Parathyroid adenoma (tissue), 2 donors: ENCODE measurements around the gene METAP1.

Source experiments
- H2AFZ ChIP-seq: fragments of 300-600 bp; sonication (generic); one replicate; pipeline ENCODE4 v1.7.0; 2017; ENCODE audit warnings: antibody characterized with exemption, mild to moderate bottlenecking
- H3K27ac ChIP-seq: fragments of 300-600 bp; sonication (generic); one replicate; pipeline ENCODE4 v1.7.0; 2017
- H3K27me3 ChIP-seq: fragments of 300-600 bp; sonication (generic); one replicate; pipeline ENCODE4 v1.7.0; 2017; ENCODE audit warnings: low read length; ENCODE audit not compliant: control insufficient read depth, insufficient read depth
- H3K36me3 ChIP-seq: fragments of 300-600 bp; sonication (generic); one replicate; pipeline ENCODE4 v1.7.0; 2017; ENCODE audit warnings: low read length; ENCODE audit not compliant: control insufficient read depth, insufficient read depth
- H3K4me1 ChIP-seq: fragments of 300-600 bp; sonication (generic); one replicate; pipeline ENCODE4 v1.7.0; 2017; ENCODE audit warnings: control low read depth
- H3K4me2 ChIP-seq: fragments of 300-600 bp; sonication (generic); one replicate; pipeline ENCODE4 v1.7.0; 2017; ENCODE audit warnings: low read length
- H3K4me3 ChIP-seq: fragments of 300-600 bp; sonication (generic); one replicate; pipeline ENCODE4 v1.7.0; 2017; ENCODE audit warnings: low read depth, low read length
- H3K79me2 ChIP-seq: fragments of 300-600 bp; sonication (generic); one replicate; pipeline ENCODE4 v1.7.0; 2017; ENCODE audit warnings: control low read depth
- H3K9ac ChIP-seq: fragments of 300-600 bp; sonication (generic); one replicate; pipeline ENCODE4 v1.7.0; 2017; ENCODE audit warnings: mild to moderate bottlenecking
- H3K9me3 ChIP-seq: fragments of 300-600 bp; sonication (generic); one replicate; pipeline ENCODE4 v1.7.0; 2017; ENCODE audit warnings: low read length; ENCODE audit not compliant: control insufficient read depth
- TF ChIP-seq, protein P1 (sequence below): fragments of 300-600 bp; sonication (generic); IDR thresholded peaks from one replicate; pipeline ENCODE4 v1.7.0; 2017; ENCODE audit warnings: antibody characterized with exemption, mild to moderate bottlenecking
- donor health status: primary hyperparathyroidism.

Gene METAP1

DNA sequence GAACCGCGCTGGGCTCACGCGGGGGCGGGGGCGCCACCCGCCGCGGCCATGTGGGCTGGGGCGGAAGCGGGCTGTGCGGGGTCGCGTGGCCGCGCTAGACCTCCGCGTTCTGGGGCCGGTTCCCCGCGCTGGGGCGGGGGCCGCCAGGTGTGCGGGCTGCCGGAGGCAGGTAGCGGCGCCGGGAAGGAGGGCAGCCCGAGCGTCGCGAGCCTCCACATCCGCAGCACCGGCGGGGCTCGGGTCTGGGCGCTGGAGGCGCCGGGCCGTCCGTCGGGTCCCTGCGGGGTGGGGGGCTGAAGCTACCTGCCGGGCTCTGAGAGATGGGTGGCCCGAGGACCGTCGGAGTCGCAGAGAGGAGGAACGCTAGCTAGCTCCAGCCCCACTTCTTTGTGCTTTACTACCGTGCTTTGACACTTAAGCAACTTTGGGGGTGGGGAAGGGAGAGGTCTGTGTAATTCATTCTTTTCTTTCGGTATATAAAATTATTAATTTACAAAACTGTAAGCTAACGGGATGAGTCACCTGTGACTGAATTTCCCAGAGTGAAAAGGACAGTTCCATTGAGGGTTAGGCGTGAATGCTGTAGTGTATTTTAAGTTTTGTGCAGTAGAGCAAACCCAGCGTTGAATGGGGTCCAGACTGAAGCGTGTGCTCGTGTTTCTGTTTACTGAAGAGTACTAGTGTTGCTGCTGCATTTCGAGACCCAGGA is 689 bp downstream of the METAP1 start:
- Histone ChIP-seq H3K9ac (no peak overlapping the region), H3K27ac (no peak overlapping the region)

DNA sequence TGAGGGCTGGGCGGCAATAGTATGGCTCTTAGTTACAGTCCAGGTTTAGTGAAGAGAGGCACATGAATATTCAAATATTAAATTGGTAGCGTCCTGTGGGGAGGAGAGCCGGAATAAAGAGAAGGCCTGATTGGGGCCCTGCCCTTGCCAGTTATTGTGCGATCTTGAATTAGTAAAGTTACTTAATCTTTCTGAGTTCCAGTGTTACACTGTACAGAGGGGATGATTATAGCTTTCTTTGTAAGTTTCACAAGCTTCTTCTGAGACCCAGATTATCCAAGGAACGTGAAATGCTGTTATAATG is 1.2 kb downstream of the METAP1 start:
- no peaks in the 10 kb centered on the region for H3K79me2 ChIP-seq
- no peaks in the 10 kb centered on the region for H3K36me3 ChIP-seq
- H3K27me3 ChIP-seq: no peaks in the 10 kb centered on the region
- TF ChIP-seq, protein P1, sequence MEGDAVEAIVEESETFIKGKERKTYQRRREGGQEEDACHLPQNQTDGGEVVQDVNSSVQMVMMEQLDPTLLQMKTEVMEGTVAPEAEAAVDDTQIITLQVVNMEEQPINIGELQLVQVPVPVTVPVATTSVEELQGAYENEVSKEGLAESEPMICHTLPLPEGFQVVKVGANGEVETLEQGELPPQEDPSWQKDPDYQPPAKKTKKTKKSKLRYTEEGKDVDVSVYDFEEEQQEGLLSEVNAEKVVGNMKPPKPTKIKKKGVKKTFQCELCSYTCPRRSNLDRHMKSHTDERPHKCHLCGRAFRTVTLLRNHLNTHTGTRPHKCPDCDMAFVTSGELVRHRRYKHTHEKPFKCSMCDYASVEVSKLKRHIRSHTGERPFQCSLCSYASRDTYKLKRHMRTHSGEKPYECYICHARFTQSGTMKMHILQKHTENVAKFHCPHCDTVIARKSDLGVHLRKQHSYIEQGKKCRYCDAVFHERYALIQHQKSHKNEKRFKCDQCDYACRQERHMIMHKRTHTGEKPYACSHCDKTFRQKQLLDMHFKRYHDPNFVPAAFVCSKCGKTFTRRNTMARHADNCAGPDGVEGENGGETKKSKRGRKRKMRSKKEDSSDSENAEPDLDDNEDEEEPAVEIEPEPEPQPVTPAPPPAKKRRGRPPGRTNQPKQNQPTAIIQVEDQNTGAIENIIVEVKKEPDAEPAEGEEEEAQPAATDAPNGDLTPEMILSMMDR: no peak
- H3K9me3 ChIP-seq: no peaks in the 10 kb centered on the region
- H3K4me2 ChIP-seq: peak overlapping the region; percentile 67
- no peak overlapping the region for H3K27ac ChIP-seq
- no peak overlapping the region for H3K9ac ChIP-seq
- peak overlapping the region; percentile 64 for H3K4me3 ChIP-seq
- H3K4me1 ChIP-seq: no peaks in the 10 kb centered on the region
- peak overlapping the region; percentile 89 for H2AFZ ChIP-seq

More for the DNA sequence above, 689 bp downstream of the METAP1 start:
- peak overlapping the region; percentile 89 for H2AFZ ChIP-seq
- no peaks in the 10 kb centered on the region for H3K27me3 ChIP-seq
- no peaks in the 10 kb centered on the region for H3K79me2 ChIP-seq
- no peaks in the 10 kb centered on the region for H3K36me3 ChIP-seq
- TF ChIP-seq, protein P1: no peak
- H3K9me3 ChIP-seq: no peaks in the 10 kb centered on the region
- peak overlapping the region; percentile 67 for H3K4me2 ChIP-seq
- H3K4me1 ChIP-seq: no peaks in the 10 kb centered on the region
- peak overlapping the region; percentile 64 for H3K4me3 ChIP-seq

DNA sequence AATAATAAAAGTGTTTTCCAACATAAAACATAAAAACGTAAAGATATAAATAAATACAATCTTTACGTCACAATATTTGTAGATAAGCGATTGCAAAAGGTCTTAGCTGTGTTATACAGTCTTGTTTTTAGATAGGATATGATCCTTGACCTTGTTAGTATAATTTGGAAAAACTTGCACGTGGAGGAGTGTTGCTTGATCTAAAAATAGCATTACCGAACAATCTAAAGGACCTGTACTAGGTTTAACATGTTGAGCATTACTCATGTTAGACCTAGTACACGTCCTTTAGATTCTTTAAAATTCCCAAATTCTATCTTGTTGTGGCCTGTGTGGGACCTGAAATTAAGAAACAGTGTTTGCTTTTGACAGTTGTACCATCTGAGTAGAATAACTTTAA is 1.6 kb downstream of the METAP1 start:
- H3K27me3 ChIP-seq: no peaks in the 10 kb centered on the region

DNA sequence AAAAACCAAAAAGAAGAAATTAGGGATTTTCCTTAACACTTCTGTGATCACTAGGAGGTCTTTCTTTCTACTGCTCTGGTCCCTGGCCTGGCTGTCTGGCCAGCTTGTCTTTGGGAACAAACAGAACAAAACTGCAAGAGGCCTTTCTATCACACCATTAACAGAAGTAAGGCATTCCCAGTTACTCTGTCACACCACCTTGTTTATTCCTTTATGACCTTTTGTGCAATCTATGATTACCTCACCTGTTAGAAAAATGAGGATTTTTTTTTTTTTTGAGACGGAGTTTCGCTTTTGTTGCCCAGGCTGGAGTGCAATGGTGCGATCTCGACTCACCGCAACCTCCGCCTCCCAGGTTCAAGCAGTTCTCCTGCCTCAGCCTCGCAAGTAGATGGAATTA is 3.0 kb downstream of the METAP1 start:
- H3K79me2 ChIP-seq: no peaks in the 10 kb centered on the region
- H3K4me2 ChIP-seq: no peak overlapping the region
- no peak overlapping the region for H3K9ac ChIP-seq
- H3K4me3 ChIP-seq: no peak overlapping the region
- no peaks in the 10 kb centered on the region for H3K4me1 ChIP-seq
- H3K9me3 ChIP-seq: no peaks in the 10 kb centered on the region
- H3K27ac ChIP-seq: no peak overlapping the region
- no peaks in the 10 kb centered on the region for H3K27me3 ChIP-seq
- TF ChIP-seq, protein P1: no peak
- H2AFZ ChIP-seq: no peak overlapping the region
- no peaks in the 10 kb centered on the region for H3K36me3 ChIP-seq

More for the DNA sequence above, 1.6 kb downstream of the METAP1 start:
- Histone ChIP-seq H3K4me1 (no peaks in the 10 kb centered on the region), H3K79me2 (no peaks in the 10 kb centered on the region), H3K4me3 (no peak overlapping the region), H2AFZ (no peak overlapping the region), H3K4me2 (no peak overlapping the region), H3K36me3 (no peaks in the 10 kb centered on the region), H3K27ac (no peak overlapping the region), H3K9ac (no peak overlapping the region), H3K9me3 (no peaks in the 10 kb centered on the region)
- TF ChIP-seq, protein P1: no peak

DNA sequence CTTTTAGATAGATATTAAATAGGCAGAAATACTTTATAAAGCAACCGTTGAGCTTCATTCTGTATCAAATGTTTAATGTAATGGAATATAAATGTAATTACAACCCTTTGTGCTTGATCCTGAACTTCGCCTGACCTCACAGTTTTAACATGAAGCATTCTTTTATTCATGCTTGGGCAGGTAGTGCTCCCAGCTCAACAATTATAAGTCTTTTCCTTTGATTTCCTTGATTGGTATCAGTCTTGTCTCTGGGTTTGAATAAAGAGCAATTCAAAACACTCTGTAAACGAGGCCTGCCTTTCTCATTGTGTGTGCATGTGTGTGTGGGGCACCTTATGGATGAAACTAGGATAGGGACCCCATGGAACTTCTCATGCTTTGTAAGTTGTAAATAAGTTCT is 6.8 kb downstream of the METAP1 start:
- Histone ChIP-seq H3K9me3 (no peaks in the 10 kb centered on the region), H3K79me2 (peaks cover 4% of the 10 kb centered on the region), H3K4me1 (no peaks in the 10 kb centered on the region), H3K9ac (no peak overlapping the region), H3K27me3 (no peaks in the 10 kb centered on the region), H3K4me2 (no peak overlapping the region), H3K27ac (no peak overlapping the region), H3K36me3 (no peaks in the 10 kb centered on the region), H3K4me3 (no peak overlapping the region), H2AFZ (no peak overlapping the region)
- TF ChIP-seq, protein P1: no peak
